ENCODE data around the gene TFEB.
"Not testable (repeated sequence)": the region's sequence is repeated elsewhere in the genome, so short reads cannot be mapped to it uniquely, and the experiment has no call there.

Gene TFEB

DNA sequence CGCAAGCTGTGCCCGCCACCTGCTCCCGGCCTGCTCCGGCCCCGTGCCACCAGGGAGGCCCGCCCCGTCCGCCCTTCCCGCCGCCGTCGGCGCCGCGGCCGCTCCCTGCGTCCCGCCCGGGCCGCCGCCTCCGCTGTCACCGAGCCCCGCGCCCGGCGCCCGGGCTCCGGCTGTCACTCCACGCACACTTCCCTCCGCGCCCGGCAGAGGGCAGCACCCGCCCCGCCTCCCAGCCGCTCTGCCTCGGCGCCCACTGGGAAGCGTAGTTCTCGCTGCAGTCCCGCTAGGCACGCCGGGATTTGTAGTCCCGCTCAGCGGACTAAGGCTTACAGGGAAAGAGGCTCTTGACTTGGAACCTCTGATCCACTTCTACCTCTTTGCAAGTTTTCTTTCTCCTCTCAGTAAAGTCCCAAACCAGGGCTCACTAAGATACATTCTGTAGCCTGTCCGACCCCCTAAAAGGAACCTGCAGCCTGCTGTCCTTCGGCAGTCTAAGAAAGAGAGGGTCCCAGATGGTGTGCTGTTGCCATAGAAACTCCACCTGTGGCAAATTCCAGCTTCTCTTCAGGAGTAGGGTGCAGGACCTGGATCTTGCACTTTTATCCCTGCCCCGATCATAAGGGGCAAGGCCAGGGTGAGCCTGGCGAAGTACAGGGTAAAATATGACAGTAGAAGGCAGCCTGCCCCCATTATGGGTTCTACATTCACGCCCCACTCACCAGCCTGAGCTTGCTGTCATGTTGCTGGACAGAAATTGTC is at the start of gene TFEB:
TFEB (minus strand) TSS at position 182 of the 759 bp plus-strand sequence. CDS start 44,395 bp downstream, outside the sequence.
- DNase-seq = peak; percentile 96

DNA sequence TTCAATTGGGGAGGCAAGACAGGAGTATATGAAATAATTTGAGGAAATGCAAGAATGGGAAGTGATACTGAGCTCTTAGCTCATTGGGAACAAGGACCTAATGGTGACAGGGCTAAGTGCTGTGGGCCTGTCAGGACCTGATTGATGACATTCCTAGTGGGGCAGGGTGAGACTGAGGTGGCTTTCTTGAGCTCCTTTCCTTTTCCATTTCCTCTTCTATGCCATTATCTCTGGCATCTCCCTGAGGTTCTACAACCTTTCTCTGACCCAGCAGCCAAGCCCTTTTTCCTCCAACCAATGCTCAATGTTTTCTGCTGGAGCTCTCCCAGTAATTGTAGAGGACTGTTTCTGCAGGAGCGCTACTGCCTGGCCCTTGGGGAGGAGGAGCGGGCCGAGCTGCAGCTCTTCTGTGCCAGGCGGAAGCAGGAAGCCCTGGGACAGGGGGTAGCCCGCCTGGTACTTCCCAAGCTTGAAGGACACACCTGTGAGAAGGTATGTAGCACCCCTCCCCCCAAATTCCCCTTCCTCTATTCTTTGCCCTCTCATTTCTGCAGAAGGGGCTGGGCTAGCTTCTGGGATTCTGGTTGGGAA is 49.3 kb upstream of the TFEB start:
- DNase-seq = no peak

DNA sequence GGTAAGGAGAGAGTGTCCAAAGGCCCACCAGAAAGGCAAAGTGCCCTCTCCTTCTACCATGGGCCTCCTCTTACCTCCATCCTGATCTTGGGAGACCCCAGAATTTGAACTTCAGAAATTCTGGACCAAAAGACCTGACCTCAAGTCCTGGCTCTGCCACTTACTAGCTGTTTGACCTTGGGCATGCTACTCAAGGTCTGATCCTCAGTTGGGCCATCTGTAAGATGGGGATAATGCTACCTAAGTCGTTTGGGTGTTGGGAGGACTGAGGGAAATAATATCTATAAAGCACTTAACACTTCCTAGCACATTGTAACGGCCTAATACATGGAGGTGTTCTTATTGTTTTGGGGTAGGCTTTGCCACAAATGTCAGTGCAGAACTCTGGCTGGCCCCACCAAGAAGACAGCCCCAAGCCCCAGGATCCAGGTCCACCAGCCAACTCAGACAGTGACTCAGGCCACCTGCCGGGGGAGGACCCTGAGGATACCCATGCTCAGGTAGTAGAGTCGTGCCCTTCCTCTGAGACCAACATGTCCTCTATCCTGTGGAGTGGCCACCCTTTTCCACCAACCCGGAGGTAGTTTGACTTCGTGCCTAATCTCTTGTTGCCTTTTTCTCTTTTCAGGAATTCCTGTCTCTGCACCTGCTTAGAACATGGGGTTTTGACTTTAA is 47.8 kb upstream of the TFEB start:
- no peak for DNase-seq

DNA sequence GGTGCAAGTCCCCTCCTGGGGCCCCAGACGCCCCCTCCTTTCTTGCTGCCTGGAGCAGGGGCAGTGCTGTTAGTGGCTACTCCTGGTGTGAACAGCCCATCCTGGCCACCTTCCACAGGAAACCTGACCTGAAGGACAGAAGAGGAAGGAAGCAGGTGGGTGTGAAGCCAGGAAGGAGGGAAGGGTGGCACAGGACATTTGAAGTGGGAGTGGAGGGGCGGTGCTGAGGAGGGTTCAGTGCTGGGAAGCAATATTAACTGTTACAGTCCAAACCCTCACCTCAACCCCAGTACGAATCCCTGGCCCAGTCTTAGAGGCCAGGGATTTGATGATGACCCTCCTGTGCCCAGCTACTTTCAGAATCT is 45.9 kb upstream of the TFEB start:
- DNase-seq = peak; percentile 49

DNA sequence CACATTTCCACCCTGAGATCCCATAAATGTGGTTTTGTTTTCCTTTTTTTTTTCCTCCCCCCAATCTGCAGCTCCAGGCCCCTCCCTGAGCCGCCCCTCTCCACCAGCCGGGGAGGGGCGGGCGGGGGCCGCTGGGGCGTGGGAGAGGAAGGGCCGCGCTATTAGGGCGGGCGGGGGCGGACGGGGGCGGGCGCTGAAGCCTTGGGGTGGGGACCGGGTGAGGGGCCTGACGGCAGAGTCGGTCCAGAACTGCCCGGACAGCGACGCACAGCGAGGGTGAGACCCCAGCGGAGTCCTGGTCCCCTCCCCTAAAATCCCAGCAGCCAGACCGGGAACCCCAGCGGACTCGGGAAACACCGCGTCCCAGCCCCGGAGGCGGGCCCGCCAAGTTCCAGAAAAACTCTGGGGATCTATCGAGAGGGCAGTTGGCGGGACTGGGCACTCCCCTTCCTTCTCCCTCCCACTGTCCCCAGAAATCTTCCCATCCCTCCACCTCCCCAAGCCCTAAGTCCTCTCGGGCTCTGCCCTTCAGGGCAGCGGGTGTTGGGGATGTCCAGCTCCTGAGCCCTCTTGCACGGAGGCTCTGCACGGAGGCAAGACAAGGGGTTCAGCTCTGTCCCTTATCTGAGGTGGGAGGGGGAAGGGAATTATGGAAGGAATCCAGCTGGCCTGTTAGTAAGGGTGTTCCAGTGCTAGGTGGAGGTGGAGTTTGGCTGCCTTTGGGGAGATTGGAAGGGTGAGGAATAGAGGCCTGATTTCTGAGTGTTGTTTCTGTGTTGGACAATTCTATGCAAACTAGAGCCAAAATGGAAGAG is 45.4 kb upstream of the TFEB start, which contains the start of gene PRICKLE4:
PRICKLE4 (plus strand) TSS at position 232 of the 815 bp plus-strand sequence. CDS start 2,692 bp downstream, outside the sequence.
- peak; percentile 55 for DNase-seq

DNA sequence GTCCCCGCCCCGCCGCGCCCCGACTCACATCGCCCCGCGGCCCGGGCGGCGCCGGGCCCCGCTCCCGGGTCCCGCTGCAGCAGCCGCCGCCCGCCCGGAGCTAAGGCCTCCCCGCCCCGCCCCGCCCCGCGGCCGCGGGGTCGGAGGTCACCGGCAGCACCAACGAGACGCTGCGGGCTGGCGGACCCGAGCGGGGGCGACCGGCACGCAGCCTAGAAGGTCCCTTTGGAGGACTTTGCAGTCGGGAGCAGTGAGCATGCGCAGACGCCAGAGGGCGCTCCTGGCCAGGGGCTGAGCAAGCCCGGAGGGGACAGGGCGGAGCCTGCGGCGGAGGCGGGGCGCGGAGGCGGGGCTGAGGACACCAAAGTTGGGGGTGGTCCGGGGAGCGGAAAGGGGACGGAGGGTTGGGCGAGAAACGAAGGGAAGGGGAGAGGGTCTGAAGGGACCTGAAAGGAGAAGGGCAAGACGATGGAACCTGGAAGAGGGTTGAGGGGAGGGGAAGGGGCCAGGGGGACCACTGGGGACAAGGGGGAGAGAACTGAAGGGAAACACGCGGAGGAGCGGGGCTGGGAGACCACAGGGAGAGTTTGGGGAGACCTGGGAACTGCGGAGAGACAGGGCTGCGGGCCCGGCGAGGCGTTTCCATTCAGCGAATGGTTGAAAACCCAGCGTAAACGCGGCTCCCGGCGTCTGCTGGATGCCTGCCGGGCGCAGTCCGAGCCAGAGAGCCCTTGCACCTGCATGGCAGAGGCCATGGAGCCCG is 44.6 kb upstream of the TFEB start, which contains the start of gene FRS3:
FRS3 (minus strand) TSS at position 113 of the 763 bp plus-strand sequence. CDS start 2,913 bp downstream, outside the sequence.
- DNase-seq = peak; percentile 99

DNA sequence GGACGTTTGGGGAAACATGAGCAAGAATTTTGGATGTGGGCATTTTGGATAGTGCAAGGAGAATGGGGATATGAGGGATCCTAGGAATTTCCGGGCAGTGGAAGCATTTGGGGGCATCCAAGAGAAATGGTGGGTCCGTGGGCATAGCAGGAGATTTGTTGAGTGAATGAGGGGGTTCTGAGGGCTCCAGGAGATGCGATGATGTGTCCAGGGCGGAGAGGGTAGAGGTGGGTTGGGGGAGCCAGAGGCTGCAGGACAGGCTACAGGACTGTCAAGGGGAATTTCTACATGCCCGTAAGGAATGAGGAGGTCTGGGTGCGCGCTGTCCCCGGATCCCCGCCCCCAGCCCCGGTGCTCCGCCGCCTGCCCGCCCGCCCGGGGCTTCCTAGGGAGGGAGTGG is 43.9 kb upstream of the TFEB start:
- no peak for DNase-seq

DNA sequence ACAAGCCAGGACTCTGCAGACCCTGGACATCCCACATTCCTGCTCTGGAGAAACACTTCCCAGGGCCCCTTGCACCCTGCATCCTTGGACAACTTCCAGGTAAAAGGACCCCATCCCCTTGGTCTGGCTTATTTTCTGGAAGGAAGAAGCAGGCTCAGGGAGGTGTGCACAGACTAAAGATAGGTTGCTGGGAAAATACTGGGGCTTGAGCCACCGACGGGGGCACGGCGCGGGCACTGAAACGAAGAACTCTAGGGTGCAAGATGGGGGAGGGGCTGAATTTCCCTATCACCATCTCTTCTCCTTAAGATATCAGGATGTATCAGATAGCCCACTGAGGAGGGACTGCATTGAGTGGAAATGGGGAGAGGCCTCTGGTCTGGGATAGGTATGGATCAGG is 43.5 kb upstream of the TFEB start:
- DNase-seq = no peak

DNA sequence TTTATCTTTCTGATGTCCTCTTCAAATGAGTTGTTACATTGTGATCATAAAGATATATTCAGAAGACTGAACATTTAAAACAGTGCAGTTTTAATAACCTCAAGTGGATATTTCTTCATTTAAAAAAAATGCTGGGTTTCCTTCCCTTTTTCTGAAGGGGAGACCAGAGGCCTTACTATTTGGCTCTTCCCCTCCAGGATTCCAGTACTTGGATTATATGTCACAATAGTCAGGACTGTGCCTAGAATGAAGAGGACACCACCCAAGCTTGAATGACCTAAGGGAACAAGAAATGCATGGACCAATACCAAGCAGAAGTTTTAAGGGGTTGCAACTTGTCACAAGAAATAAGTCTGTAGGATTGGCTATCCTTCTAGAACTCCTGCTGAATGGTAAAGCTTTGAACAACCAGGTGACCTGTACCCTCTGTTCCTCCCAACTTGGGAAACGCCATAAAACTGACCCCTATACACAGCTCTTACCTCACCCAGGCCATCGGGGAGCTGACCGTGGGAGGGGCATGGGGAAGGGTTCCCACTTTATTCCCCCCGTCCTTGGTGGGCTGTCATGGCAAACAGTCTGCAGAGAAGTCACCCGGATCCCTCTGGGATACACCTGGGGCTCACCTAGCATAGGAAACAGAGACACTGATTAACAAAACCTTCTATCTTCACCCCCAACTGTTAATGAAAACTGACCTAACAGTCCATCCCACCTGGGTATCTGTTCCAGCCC is 42.3 kb upstream of the TFEB start:
- no peak for DNase-seq

DNA sequence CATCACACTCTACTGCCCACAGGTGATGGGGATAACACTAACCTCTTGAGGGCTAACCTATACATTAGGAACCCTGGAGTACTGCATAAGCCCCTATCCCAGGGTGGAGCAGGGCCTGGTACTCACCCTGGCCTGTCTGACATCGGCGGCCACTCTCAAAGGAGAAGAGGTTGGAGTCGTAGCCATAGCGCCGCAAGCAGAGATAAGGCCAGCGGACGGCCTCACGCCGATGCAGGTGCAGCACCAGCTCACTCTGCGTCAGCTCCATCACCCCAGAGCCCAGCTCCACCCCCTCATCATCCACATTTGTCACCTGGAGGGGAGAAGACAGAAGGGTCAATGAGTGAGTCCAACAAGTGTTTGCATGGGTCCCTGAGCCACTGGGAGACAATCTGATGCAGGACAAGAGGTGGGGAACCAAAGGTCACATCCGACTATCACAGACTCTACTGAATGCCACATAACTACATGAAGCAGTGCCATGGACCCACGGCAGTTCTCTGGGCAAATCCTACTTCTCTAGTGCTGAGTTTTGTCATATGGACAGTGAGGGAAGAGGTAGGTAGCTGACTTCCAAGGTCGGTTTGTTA is 40.0 kb upstream of the TFEB start:
- DNase-seq = no peak

DNA sequence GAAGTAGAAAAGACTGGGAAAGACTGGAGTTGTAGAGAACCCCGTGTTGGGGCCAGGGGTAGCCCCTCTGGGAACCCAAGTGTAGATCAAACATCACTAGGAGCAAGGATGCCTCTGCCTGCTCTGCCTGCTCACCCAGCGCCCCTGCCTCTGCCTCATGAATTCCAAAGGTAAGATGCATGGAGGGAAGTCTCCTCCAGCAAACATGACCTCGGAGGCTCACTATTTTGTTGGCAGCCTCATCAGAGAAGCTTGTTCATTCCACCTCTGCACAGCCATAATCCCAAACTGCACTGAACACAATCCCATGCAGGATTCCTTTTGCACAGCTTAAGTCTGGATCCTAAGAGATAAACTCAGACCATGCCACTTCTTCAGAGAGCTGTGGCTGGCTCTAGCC is 39.4 kb upstream of the TFEB start:
- DNase-seq = no peak

DNA sequence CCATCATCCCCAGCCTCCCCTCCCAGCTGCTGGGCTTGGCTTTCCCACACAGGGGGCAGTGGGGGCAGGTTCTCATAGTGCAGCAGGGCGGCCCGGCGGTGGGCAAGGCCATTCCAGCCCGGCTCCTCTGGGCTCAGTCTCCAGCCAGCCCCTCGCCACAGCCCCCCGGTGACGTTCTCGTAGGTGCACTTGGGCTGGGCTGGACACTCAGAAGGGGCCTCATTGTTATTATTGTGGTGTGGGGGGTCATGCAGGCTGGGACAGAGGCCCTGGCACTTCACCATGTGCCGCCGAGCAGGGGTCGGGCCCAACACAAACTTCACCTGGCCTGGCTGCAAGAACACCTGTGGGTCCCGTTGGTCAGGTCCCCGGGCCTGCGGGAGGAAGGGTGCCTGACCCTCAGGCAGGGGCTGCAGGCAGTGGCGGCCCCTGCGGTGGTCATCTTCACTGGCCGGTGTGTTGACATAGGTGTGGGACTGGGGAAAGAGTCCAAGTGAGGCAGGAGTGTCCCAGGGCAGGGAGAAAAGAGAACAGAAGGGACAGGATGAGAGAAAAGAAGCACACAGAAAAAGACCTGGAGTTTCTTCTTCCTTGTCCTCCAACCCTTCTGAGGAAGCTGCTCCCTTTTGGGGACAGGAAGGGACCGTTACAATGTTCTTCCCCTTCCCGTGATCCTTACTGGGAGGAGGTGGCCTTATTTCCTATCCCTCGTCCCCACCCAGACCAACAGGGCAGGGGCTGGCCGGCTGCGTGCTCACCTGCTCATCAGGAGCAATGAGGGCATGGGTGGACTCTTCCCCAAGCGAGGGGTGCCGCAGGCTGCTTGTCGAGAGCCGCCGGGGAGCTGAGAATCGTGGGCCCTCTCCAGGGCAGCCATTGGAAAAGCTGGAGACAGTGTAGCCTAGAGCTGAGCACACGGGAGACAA is 35.9 kb upstream of the TFEB start:
- DNase-seq = no peak

DNA sequence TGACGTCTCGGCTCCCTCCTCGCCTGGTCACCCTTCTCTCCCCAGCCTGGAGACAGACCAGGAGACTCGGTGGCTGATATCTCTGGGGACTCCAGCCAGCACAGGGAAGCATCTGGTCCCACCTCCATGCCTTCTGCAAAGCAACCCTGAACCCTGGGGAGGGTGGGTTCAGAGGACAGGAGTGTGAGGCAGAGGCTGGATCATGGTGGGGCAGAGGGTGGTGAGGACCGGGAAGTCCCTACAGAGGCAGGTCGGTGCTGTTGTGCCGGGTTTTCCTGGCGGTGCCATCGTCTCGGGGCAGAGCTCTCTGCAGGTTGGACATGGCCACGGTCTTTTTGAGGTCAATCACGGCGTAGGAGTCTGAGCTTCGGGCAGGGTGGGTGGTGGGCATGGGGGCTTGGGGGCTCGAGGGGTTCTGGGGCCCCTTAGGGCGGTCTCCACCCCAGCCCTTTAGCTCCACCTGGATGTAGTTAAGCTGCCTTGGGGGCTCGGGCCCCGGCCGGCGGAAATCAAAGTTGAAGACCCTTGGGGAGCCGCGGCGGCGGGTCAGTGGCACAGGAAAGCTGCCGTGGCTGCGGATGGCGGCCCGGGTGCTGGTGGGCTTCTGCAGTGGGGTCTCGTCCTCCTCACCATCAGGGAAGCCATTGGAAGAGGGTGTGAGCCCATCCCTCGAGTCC is 35.1 kb upstream of the TFEB start:
- no peak for DNase-seq

DNA sequence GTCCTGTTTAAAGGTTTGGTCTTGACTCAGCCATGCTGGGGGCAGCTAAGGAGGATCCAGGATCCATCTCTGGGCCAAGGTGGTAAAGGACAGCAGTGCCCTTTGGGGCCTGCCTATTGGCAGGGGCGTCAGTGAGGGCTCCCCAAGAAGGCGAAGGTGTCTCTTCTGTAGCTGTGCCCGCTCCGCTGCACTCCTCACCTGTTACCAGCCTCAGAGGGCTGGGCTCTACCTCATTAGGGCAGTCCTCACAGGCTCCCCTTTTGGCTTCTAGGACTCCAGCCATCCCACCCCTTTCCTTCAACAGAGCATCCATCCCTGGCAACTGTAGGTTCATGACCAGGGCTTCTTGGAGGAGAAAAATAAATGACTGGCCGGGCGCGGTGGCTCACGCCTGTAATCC is 34.0 kb upstream of the TFEB start:
- no peak for DNase-seq

DNA sequence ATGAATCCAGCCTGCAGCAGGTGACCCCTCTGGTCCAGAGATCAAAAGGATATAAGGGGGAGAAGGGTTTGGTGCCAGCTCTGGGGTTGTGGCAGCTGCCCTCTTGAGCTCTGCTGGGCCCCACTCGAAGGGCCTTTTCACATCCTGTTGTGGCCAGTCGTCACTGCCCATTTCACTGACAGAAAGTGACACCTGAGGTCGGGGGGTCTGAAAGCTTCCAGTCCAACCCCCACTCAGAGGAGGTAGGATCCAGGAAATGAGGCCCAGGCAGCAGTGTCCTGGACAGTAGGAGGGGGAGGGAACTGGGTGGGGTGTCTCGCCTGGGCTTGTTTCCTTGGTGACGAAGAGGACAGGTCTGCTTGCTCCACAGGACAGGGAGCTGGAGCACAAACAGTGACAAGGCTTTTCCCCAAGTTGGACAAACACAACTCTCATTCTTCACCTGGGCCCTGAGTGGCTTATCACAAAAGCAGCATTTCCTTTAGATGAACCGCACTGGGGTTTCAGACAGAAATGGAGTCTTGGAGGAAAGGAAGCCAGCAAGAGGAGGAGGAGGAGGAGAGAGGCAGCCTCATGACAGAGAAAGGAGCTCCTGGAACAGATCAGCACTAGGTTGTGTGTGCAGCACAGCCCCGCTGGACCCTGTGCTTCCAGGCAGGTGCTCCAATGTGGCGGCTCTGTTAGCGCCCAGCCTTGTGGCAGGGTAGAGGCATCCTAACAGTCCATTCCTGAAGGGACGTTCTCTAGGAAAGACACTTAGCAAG is 33.3 kb upstream of the TFEB start:
- no peak for DNase-seq

DNA sequence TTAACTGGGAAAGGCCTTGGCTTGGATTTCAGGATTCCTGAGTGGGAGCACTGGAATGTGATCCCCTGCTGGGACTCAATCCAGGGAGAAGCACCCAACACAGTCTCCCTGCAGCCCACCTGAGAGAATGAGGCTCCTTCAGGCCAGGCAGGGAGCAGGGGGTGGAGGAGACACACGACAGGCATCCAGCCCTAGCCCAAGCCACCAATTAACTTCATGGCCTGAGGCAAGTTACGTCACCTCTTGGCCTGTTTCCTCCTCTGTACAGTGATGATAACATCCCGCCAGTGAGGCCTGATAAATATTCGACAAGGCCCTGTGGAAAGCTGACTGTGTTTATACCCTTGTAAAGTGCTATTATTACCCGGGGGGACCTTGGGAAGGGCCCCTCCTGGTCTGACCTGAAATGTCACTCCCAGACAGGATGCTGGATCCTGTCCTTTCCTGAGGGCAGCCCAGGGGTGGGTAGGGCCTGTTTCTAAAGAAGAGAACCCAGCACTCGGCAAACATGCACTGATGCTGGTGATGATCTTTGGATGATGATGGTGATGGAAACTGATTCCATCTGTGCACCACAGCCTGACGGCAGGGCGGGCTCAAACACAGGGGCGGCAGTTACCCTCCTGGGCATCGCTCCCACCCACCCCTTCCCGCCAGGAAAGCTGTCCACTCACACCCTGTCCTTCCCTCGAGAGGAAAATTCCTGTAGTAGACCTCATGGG is 31.9 kb upstream of the TFEB start:
- peak; percentile 62 for DNase-seq

DNA sequence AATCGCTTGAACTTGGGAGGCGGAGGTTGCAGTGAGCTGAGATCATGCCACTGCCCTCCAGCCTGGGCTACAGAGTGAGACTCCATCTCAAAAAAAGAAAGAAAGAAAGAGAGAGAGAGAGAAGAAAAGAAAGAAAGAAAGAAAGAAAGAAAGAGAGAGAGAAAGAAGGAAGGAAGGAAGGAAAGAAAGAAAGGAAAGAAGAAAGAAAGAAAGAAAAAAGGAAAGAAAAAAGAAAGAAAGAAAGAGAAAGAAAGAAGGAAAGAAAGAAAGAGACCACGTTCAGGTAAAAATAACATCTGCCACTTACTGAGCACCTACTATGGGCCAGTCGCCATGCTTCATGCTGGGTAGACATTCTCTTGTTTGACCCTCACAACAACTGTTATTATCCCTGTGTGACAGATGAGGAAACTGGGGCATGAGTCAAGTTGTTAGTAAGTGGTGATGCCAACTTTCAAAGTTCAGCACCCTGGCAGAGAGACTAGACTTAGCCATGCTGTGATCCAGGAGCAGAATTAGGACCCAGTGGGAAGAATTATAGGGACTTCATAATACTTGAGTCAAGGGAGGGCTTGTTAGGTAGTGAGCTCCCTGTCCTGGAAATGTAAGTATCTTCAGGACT is 30.7 kb upstream of the TFEB start:
- not testable (repeated sequence) for DNase-seq
